BLaER1 (cell line): ENCODE measurements around the gene ARRDC1.
"Not testable (repeated sequence)": the region's sequence is repeated elsewhere in the genome, so short reads cannot be mapped to it uniquely, and the experiment has no call there.

Source experiments
- H3K27ac ChIP-seq: shearing (Covaris generic); formaldehyde crosslinking; 2 replicates; pipeline ENCODE4 v1.8.1; 2022
- H3K27me3 ChIP-seq: shearing (Covaris generic); formaldehyde crosslinking; 2 replicates; pipeline ENCODE4 v1.8.1; 2022
- H3K36me3 ChIP-seq: shearing (Covaris generic); formaldehyde crosslinking; 2 replicates; pipeline ENCODE4 v1.8.1; 2022
- H3K4me1 ChIP-seq: shearing (Covaris generic); formaldehyde crosslinking; 2 replicates; pipeline ENCODE4 v1.8.1; 2022
- H3K4me2 ChIP-seq: shearing (Covaris generic); formaldehyde crosslinking; 2 replicates; pipeline ENCODE4 v1.8.1; 2022
- H3K4me3 ChIP-seq: shearing (Covaris generic); formaldehyde crosslinking; 2 replicates; pipeline ENCODE4 v1.8.1; 2022
- H3K9ac ChIP-seq: shearing (Covaris generic); formaldehyde crosslinking; 2 replicates; pipeline ENCODE4 v1.8.1; 2022
- H3K9me3 ChIP-seq: shearing (Covaris generic); formaldehyde crosslinking; 2 replicates; pipeline ENCODE4 v1.8.1; 2022
- H4K20me1 ChIP-seq: shearing (Covaris generic); formaldehyde crosslinking; 2 replicates; pipeline ENCODE4 v1.8.1; 2022
- Cebpa-rat ChIP-seq: shearing (Covaris generic); IDR thresholded peaks from 2 replicates; pipeline ENCODE4 v1.8.1; 2022

ARRDC1 gene

GRCh38 chr9:137583347-137583746, 22.1 kb upstream of the ARRDC1 start:
- peaks cover 83% of the 10 kb centered on the region for H4K20me1 ChIP-seq
- H3K27me3 ChIP-seq, result no peaks in the 10 kb centered on the region
- H3K9ac ChIP-seq, result peak overlapping the region; percentile 45; the same call in 1 of the 2 replicates
- no peak overlapping the region for H3K27ac ChIP-seq
- peaks cover 10% of the 10 kb centered on the region for H3K4me1 ChIP-seq
- no peak for TF ChIP-seq Cebpa-rat
- no peak overlapping the region for H3K4me2 ChIP-seq
- H3K36me3 ChIP-seq, result peaks cover 85% of the 10 kb centered on the region
- H3K4me3 ChIP-seq, result no peak overlapping the region
- H3K9me3 ChIP-seq, result no peaks in the 10 kb centered on the region

GRCh38 chr9:137583957-137584356, 21.5 kb upstream of the ARRDC1 start:
- Histone ChIP-seq H3K4me1 (peaks cover 15% of the 10 kb centered on the region), H3K4me3 (no peak overlapping the region), H3K4me2 (no peak overlapping the region), H4K20me1 (peaks cover 89% of the 10 kb centered on the region), H3K27ac (no peak overlapping the region), H3K9me3 (no peaks in the 10 kb centered on the region), H3K27me3 (no peaks in the 10 kb centered on the region), H3K9ac (0 out of 2 replicates have a peak overlapping the region, but pooled peaks have one; percentile 45), H3K36me3 (peaks cover 91% of the 10 kb centered on the region)
- no peak for TF ChIP-seq Cebpa-rat

GRCh38 chr9:137586854-137587253, 18.6 kb upstream of the ARRDC1 start:
- H3K4me3 ChIP-seq, result no peak overlapping the region
- peaks cover 72% of the 10 kb centered on the region for H3K36me3 ChIP-seq
- H3K9me3 ChIP-seq, result no peaks in the 10 kb centered on the region
- no peak overlapping the region for H3K27ac ChIP-seq
- no peak overlapping the region for H3K4me2 ChIP-seq
- peaks cover 27% of the 10 kb centered on the region for H3K4me1 ChIP-seq
- H3K27me3 ChIP-seq, result no peaks in the 10 kb centered on the region
- H3K9ac ChIP-seq, result 0 out of 2 replicates have a peak overlapping the region, but pooled peaks have one; percentile 19
- TF ChIP-seq Cebpa-rat, result no peak
- peaks cover 79% of the 10 kb centered on the region for H4K20me1 ChIP-seq

- no peak overlapping the region for H3K4me3 ChIP-seq
- TF ChIP-seq Cebpa-rat, result no peak
These were observed 17.2 kb upstream of the ARRDC1 start for GRCh38 chr9:137588311-137588710.

GRCh38 chr9:137588891-137589290, 16.6 kb upstream of the ARRDC1 start:
- Histone ChIP-seq H3K27ac (no peak overlapping the region), H3K27me3 (no peaks in the 10 kb centered on the region), H3K9ac (peak overlapping the region; percentile 95), H3K36me3 (peaks cover 52% of the 10 kb centered on the region), H4K20me1 (peaks cover 59% of the 10 kb centered on the region), H3K4me3 (peak overlapping the region; percentile 88), H3K9me3 (no peaks in the 10 kb centered on the region), H3K4me2 (peak overlapping the region; percentile 92), H3K4me1 (peaks cover 28% of the 10 kb centered on the region)
- TF ChIP-seq Cebpa-rat, result no peak

More at GRCh38 chr9:137588311-137588710, 17.2 kb upstream of the ARRDC1 start:
- Histone ChIP-seq H3K27ac (no peak overlapping the region), H3K9me3 (no peaks in the 10 kb centered on the region), H3K4me1 (peaks cover 28% of the 10 kb centered on the region), H3K9ac (peak overlapping the region; percentile 95), H3K4me2 (peak overlapping the region; percentile 92), H3K27me3 (no peaks in the 10 kb centered on the region), H3K36me3 (peaks cover 58% of the 10 kb centered on the region), H4K20me1 (peaks cover 64% of the 10 kb centered on the region)

- H3K4me3 ChIP-seq, result peak overlapping the region; percentile 88
- no peak for TF ChIP-seq Cebpa-rat
- H3K9me3 ChIP-seq, result no peaks in the 10 kb centered on the region
- H3K27me3 ChIP-seq, result no peaks in the 10 kb centered on the region
- H3K36me3 ChIP-seq, result peaks cover 45% of the 10 kb centered on the region
- peaks cover 28% of the 10 kb centered on the region for H3K4me1 ChIP-seq
- H4K20me1 ChIP-seq, result peaks cover 52% of the 10 kb centered on the region
- H3K9ac ChIP-seq, result peak overlapping the region; percentile 95
- peak overlapping the region; percentile 92 for H3K4me2 ChIP-seq
- peak overlapping the region; percentile 87 for H3K27ac ChIP-seq
These were observed 15.9 kb upstream of the ARRDC1 start for GRCh38 chr9:137589441-137590122.

- no peaks in the 10 kb centered on the region for H3K27me3 ChIP-seq
- H3K9me3 ChIP-seq, result no peaks in the 10 kb centered on the region
- peak overlapping the region; percentile 87 for H3K27ac ChIP-seq
- H3K4me2 ChIP-seq, result peak overlapping the region; percentile 92
- peak overlapping the region; percentile 88 for H3K4me3 ChIP-seq
- peaks cover 40% of the 10 kb centered on the region for H3K36me3 ChIP-seq
- H3K4me1 ChIP-seq, result peaks cover 28% of the 10 kb centered on the region
- peak overlapping the region; percentile 95 for H3K9ac ChIP-seq
- H4K20me1 ChIP-seq, result peaks cover 47% of the 10 kb centered on the region
- TF ChIP-seq Cebpa-rat, result no peak
These were observed 15.4 kb upstream of the ARRDC1 start for GRCh38 chr9:137590123-137590468.

GRCh38 chr9:137590469-137591383, 14.8 kb upstream of the ARRDC1 start, which contains the start of gene ZMYND19:
TSS of gene ZMYND19 (minus strand) at chr9:137590512. CDS start at chr9:137590263, 249 bp downstream.
- Histone ChIP-seq H3K27ac (peak within 1 kb of the TSS; percentile 87), H3K4me1 (peaks cover 28% of the 10 kb centered on the region), H3K4me3 (peak within 1 kb of the TSS; percentile 88), H3K27me3 (no peaks in the 10 kb centered on the region), H3K9ac (peak within 1 kb of the TSS; percentile 95), H3K4me2 (peak within 1 kb of the TSS; percentile 100), H3K36me3 (peaks cover 34% of the 10 kb centered on the region), H4K20me1 (peaks cover 40% of the 10 kb centered on the region), H3K9me3 (no peaks in the 10 kb centered on the region)
- no peak for TF ChIP-seq Cebpa-rat

GRCh38 chr9:137592767-137593166, 12.7 kb upstream of the ARRDC1 start:
- TF ChIP-seq Cebpa-rat, result no peak
- Histone ChIP-seq H3K9ac (no peak overlapping the region), H3K4me2 (no peak overlapping the region), H3K4me3 (no peak overlapping the region), H3K27ac (no peak overlapping the region), H3K27me3 (no peaks in the 10 kb centered on the region), H4K20me1 (peaks cover 21% of the 10 kb centered on the region), H3K9me3 (no peaks in the 10 kb centered on the region), H3K4me1 (peaks cover 28% of the 10 kb centered on the region), H3K36me3 (peaks cover 13% of the 10 kb centered on the region)

GRCh38 chr9:137593176-137593575, 12.3 kb upstream of the ARRDC1 start:
- H3K9me3 ChIP-seq, result no peaks in the 10 kb centered on the region
- peaks cover 17% of the 10 kb centered on the region for H4K20me1 ChIP-seq
- H3K36me3 ChIP-seq, result peaks cover 9% of the 10 kb centered on the region
- H3K4me1 ChIP-seq, result peaks cover 26% of the 10 kb centered on the region
- no peak for TF ChIP-seq Cebpa-rat
- H3K4me3 ChIP-seq, result no peak overlapping the region
- no peak overlapping the region for H3K9ac ChIP-seq
- H3K4me2 ChIP-seq, result no peak overlapping the region
- H3K27me3 ChIP-seq, result no peaks in the 10 kb centered on the region
- no peak overlapping the region for H3K27ac ChIP-seq

- H3K4me2 ChIP-seq, H3K27ac ChIP-seq, H4K20me1 ChIP-seq, H3K4me3 ChIP-seq, H3K27me3 ChIP-seq, H3K9ac ChIP-seq, H3K9me3 ChIP-seq, H3K36me3 ChIP-seq: not testable (repeated sequence)
- peaks cover 16% of the 10 kb centered on the region for H3K4me1 ChIP-seq
These were observed 8.9 kb upstream of the ARRDC1 start for GRCh38 chr9:137596577-137596976.
